ENCODE measurements around the gene NAA15. TPM values are rescaled to one million over a fixed set of nuclear protein-coding genes. Genes with fewer than 3 reads are reported as not detected.
"Not testable (repeated sequence)": the region's sequence is repeated elsewhere in the genome, so short reads cannot be mapped to it uniquely, and the experiment has no call there.

Gene NAA15
- total RNA-seq, 1 experiment from 2014 or later = 80.6 TPM

DNA sequence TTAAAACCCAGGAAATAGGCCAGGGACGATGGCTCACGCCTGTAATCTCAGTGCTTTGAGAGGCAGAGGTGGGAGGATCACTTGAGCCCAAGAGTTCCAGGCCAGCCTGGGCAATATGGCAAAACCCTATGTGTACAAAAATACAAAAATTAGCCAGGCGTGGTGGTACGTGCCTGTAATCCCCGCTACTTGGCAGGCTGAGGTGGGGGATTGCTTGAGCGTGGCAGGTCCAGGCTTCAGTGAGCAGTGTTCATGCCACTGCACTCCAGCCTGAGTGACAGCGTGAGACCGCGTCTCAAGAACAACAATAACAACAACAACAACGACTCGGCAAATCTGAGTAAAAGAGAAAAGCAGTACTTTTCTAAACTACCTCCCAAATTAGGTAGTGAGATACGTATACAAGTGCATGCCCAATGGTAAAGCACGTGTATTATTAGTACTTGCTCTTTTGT lies 13.9 kb downstream of the NAA15 start:
- H3K27ac Mint-ChIP-seq (ENCODE audit: low read depth, unreplicated experiment) = peak overlapping the region; percentile 87
- intact Hi-C loops (cut with micrococcal nuclease) = no loop called here
- DNase-seq (ENCODE audit: unreplicated experiment) = no peak
- H3K27me3 Mint-ChIP-seq (ENCODE audit: insufficient read depth, unreplicated experiment) = no peaks in the 10 kb centered on the region
- peaks cover 40% of the 10 kb centered on the region for H3K4me1 Mint-ChIP-seq (ENCODE audit: insufficient read depth, unreplicated experiment)
- H3K9me3 Mint-ChIP-seq (ENCODE audit: unreplicated experiment) = no peaks in the 10 kb centered on the region
- POLR2A ChIA-PET = interaction anchor here (0.6 to 2.1 kb wide), 6 partner anchors 10 to 138 kb away, joined by 3 to 34 read pairs (median 3); partner anchors contain the start of genes ELF2, NAA15 and NDUFC1
- no TSS peak for BruUV-seq (replicated peaks)
- H3K36me3 Mint-ChIP-seq (ENCODE audit: insufficient read depth, unreplicated experiment) = peaks cover 19% of the 10 kb centered on the region
- no peak overlapping the region for H3K4me3 Mint-ChIP-seq (ENCODE audit: unreplicated experiment)
- CTCF ChIA-PET = interaction anchor here (1.4 to 1.6 kb wide), 2 partner anchors 14 to 19 kb away, joined by 3 to 5 read pairs; partner anchors contain the start of gene NAA15
- TF ChIP-seq, protein P1, sequence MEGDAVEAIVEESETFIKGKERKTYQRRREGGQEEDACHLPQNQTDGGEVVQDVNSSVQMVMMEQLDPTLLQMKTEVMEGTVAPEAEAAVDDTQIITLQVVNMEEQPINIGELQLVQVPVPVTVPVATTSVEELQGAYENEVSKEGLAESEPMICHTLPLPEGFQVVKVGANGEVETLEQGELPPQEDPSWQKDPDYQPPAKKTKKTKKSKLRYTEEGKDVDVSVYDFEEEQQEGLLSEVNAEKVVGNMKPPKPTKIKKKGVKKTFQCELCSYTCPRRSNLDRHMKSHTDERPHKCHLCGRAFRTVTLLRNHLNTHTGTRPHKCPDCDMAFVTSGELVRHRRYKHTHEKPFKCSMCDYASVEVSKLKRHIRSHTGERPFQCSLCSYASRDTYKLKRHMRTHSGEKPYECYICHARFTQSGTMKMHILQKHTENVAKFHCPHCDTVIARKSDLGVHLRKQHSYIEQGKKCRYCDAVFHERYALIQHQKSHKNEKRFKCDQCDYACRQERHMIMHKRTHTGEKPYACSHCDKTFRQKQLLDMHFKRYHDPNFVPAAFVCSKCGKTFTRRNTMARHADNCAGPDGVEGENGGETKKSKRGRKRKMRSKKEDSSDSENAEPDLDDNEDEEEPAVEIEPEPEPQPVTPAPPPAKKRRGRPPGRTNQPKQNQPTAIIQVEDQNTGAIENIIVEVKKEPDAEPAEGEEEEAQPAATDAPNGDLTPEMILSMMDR (IDR thresholded peaks at IDR 0.05; ENCODE audit: unreplicated experiment) = no peak

DNA sequence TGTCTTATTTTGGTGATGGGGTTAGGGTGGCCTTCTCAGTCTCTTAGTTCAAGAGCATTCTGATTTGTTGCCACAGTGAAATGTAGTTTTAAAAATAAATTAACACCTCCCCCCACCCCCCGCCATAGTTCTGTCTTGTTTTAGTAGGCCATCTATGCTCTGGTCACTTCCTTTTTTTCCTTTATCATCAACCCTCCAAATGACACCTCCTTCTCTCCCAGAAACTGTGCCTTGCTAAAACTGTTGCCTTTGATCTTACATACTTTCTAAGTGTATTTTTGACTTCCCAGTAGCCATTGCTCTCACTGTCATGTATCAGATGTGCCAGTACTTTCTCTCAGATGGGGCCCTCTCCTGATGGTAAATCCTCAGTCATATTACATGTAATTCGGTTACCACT lies 15.4 kb downstream of the NAA15 start:
- ChIA-PET POLR2A (interaction anchor here (0.6 to 2.1 kb wide), 3 partner anchors 15 to 92 kb away, joined by 3 to 34 read pairs (median 4); partner anchors contain the start of genes NAA15 and NDUFC1), CTCF (interaction anchor here (0.7 kb wide), 1 partner anchor 126 kb away, joined by 3 read pairs; no protein-coding TSS in a partner anchor)
- Mint-ChIP-seq H3K36me3 (ENCODE audit: insufficient read depth, unreplicated experiment) (peaks cover 22% of the 10 kb centered on the region), H3K27me3 (ENCODE audit: insufficient read depth, unreplicated experiment) (no peaks in the 10 kb centered on the region), H3K27ac (ENCODE audit: low read depth, unreplicated experiment) (no peak overlapping the region), H3K4me1 (ENCODE audit: insufficient read depth, unreplicated experiment) (peaks cover 31% of the 10 kb centered on the region), H3K9me3 (ENCODE audit: unreplicated experiment) (no peaks in the 10 kb centered on the region), H3K4me3 (ENCODE audit: unreplicated experiment) (no peak overlapping the region)
- intact Hi-C loops (cut with micrococcal nuclease) = no loop called here
- no TSS peak for BruUV-seq (replicated peaks)
- TF ChIP-seq, protein P1 (IDR thresholded peaks at IDR 0.05; ENCODE audit: unreplicated experiment) = no peak
- DNase-seq (ENCODE audit: unreplicated experiment) = no peak

DNA sequence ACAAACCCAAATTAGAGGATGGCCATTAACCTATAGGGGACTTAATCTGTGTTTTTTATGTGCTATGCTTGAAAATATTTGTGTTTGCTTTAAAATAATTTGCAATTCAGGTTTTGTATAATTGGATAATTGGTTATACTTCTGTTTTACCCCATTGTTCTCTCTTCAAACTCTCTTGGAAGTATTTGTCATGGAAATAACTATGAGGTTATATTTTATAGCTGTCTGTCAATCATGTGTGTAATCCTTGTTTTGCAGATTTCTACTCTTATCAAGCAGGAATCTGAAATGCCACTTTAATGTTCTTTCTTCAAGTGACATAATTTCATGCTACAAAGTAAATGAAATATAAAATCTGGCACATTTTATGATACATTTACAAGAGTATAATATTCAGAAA lies 16.3 kb downstream of the NAA15 start:
- Mint-ChIP-seq H3K4me1 (ENCODE audit: insufficient read depth, unreplicated experiment) (peaks cover 24% of the 10 kb centered on the region), H3K27me3 (ENCODE audit: insufficient read depth, unreplicated experiment) (no peaks in the 10 kb centered on the region), H3K36me3 (ENCODE audit: insufficient read depth, unreplicated experiment) (peaks cover 26% of the 10 kb centered on the region), H3K4me3 (ENCODE audit: unreplicated experiment) (no peak overlapping the region), H3K9me3 (ENCODE audit: unreplicated experiment) (no peaks in the 10 kb centered on the region), H3K27ac (ENCODE audit: low read depth, unreplicated experiment) (no peak overlapping the region)
- no peak for DNase-seq (ENCODE audit: unreplicated experiment)
- TF ChIP-seq, protein P1 (IDR thresholded peaks at IDR 0.05; ENCODE audit: unreplicated experiment) = no peak
- ChIA-PET CTCF (no interaction called here), POLR2A (interaction anchor here (0.7 kb wide), 1 partner anchor 16 kb away, joined by 3 read pairs; no protein-coding TSS in a partner anchor)
- BruUV-seq (replicated peaks) = no TSS peak
- intact Hi-C loops (cut with micrococcal nuclease) = no loop called here

DNA sequence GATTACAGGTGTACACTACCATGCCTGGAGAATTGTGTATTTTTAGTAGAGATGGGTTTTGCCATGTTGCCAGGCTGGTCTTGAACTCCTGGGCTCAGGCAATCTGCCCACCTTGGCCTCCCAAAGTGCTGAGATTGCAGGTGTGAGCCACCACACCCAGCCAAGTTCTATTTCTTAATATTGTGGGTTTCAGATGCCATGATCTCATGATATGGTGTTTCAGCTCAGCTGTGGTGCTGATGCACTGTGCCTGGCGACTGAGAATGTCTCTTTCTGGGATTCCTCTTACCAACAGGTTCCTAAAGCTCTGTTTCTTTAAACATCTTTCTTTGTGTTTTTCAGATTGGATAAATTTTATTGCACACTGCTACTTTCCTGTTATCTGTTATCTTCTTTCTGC lies 18.3 kb downstream of the NAA15 start:
- TF ChIP-seq, protein P1 (IDR thresholded peaks at IDR 0.05; ENCODE audit: unreplicated experiment) = no peak
- Mint-ChIP-seq H3K9me3 (ENCODE audit: unreplicated experiment) (no peaks in the 10 kb centered on the region), H3K36me3 (ENCODE audit: insufficient read depth, unreplicated experiment) (peaks cover 15% of the 10 kb centered on the region), H3K4me1 (ENCODE audit: insufficient read depth, unreplicated experiment) (peaks cover 16% of the 10 kb centered on the region), H3K4me3 (ENCODE audit: unreplicated experiment) (no peak overlapping the region), H3K27me3 (ENCODE audit: insufficient read depth, unreplicated experiment) (no peaks in the 10 kb centered on the region), H3K27ac (ENCODE audit: low read depth, unreplicated experiment) (no peak overlapping the region)
- POLR2A ChIA-PET = no interaction called here
- no TSS peak for BruUV-seq (replicated peaks)
- no peak for DNase-seq (ENCODE audit: unreplicated experiment)
- CTCF ChIA-PET = interaction anchor here (0.6 to 0.9 kb wide), 3 partner anchors 12 to 14 kb away, joined by 3 to 4 read pairs (median 4); no protein-coding TSS in a partner anchor
- intact Hi-C loops (cut with micrococcal nuclease) = no loop called here

DNA sequence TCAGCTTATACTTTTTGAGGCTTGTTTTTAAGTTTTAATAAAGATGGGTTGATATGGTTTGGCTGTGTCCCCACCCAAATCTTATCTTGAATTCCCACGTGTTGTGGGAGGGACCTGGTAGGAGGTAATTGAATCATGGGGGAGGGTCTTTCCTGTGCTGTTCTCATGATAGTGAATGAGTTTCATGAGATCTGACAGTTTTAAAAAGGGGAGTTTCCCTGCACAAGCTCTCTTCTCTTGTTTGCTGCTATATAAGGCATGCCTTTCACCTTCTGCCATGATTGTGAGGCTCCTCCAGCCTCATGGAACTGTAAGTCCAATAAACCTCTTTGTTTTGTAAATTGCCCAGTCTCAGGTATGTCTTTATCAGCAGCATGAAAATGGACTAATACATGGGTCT lies 20.8 kb downstream of the NAA15 start:
- Mint-ChIP-seq H3K27ac (ENCODE audit: low read depth, unreplicated experiment) (peak overlapping the region; percentile 24), H3K36me3 (ENCODE audit: insufficient read depth, unreplicated experiment) (peaks cover 11% of the 10 kb centered on the region)
- intact Hi-C loops (cut with micrococcal nuclease); BruUV-seq (replicated peaks); H3K4me1 Mint-ChIP-seq (ENCODE audit: insufficient read depth, unreplicated experiment); H3K4me3 Mint-ChIP-seq (ENCODE audit: unreplicated experiment); DNase-seq (ENCODE audit: unreplicated experiment); H3K9me3 Mint-ChIP-seq (ENCODE audit: unreplicated experiment); H3K27me3 Mint-ChIP-seq (ENCODE audit: insufficient read depth, unreplicated experiment): not testable (repeated sequence)
- ChIA-PET POLR2A (interaction anchor here (0.7 to 1.9 kb wide), 6 partner anchors 9 to 1088 kb away, joined by 3 to 7 read pairs (median 5); partner anchors contain the start of genes ELF2, NAA15 and NDUFC1), CTCF (interaction anchor here (0.9 to 1.4 kb wide), 3 partner anchors 20 to 291 kb away, joined by 3 read pairs; partner anchors contain the start of genes NAA15 and NDUFC1)

DNA sequence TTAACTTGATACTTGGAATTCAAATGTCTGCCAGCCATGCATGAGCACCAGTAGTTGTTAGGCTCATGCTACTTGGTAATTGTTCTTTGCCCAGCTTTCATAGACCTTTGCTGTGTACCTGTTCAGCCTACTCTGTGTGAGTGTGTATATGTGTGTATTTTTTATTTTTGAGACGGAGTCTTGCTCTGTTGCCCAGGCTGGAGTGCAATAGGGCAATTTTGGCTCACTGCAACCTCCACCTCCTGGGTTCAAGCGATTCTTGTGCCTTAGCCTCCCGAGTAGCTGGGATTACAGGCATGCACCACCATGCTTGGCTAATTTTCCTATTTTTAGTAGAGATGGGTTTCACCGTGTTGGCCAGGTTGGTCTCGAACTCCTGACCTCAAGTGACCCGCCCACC lies 21.2 kb downstream of the NAA15 start:
- DNase-seq (ENCODE audit: unreplicated experiment); H3K4me3 Mint-ChIP-seq (ENCODE audit: unreplicated experiment); H3K36me3 Mint-ChIP-seq (ENCODE audit: insufficient read depth, unreplicated experiment); BruUV-seq (replicated peaks); H3K4me1 Mint-ChIP-seq (ENCODE audit: insufficient read depth, unreplicated experiment); H3K9me3 Mint-ChIP-seq (ENCODE audit: unreplicated experiment); H3K27me3 Mint-ChIP-seq (ENCODE audit: insufficient read depth, unreplicated experiment); intact Hi-C loops (cut with micrococcal nuclease): not testable (repeated sequence)
- ChIA-PET CTCF (interaction anchor here (0.9 to 1.4 kb wide), 2 partner anchors 21 to 292 kb away, joined by 3 read pairs; partner anchors contain the start of genes NAA15 and NDUFC1), POLR2A (interaction anchor here (0.7 to 1.9 kb wide), 4 partner anchors 21 to 1088 kb away, joined by 3 to 5 read pairs (median 4); partner anchors contain the start of genes ELF2 and NAA15)
- peak overlapping the region; percentile 24 for H3K27ac Mint-ChIP-seq (ENCODE audit: low read depth, unreplicated experiment)
